GM19463 (cell line): Measurements from ENCODE around the gene CDC42EP3.

ENCODE experiments used
- ATAC-seq: cut with Tn5 transposase; IDR thresholded peaks from one replicate; pipeline ENCODE4 v1.9.1; 2021; ENCODE audit warnings: mild to moderate bottlenecking, moderate library complexity; ENCODE audit not compliant: unreplicated experiment

Gene CDC42EP3

GRCh38 chr2:37671009-37671815 is at the start of gene CDC42EP3:
CDC42EP3 (minus strand) TSS chr2:37671642; CDS start chr2:37646587, 25,055 bp downstream.
- peak; percentile 58 for ATAC-seq

GRCh38 chr2:37721201-37721560 is 49.7 kb upstream of the CDC42EP3 start:
- no peak for ATAC-seq

- ATAC-seq, result no peak
Observed at GRCh38 chr2:37720533-37721200, 49.2 kb upstream of the CDC42EP3 start.

GRCh38 chr2:37718515-37719161 is 47.2 kb upstream of the CDC42EP3 start:
- no peak for ATAC-seq

GRCh38 chr2:37713258-37713700 is 41.8 kb upstream of the CDC42EP3 start:
- ATAC-seq, result no peak

- ATAC-seq, result no peak
Observed at GRCh38 chr2:37711831-37712230, 40.4 kb upstream of the CDC42EP3 start.

- peak; percentile 67 for ATAC-seq
Observed at GRCh38 chr2:37711308-37711731, 39.9 kb upstream of the CDC42EP3 start.

- ATAC-seq, result no peak
Observed at GRCh38 chr2:37709111-37709510, 37.7 kb upstream of the CDC42EP3 start.

GRCh38 chr2:37708146-37708545 is 36.7 kb upstream of the CDC42EP3 start:
- ATAC-seq, result no peak

- no peak for ATAC-seq
Observed at GRCh38 chr2:37707393-37707792, 36.0 kb upstream of the CDC42EP3 start.

GRCh38 chr2:37706334-37707183 is 35.1 kb upstream of the CDC42EP3 start:
- ATAC-seq, result no peak

- ATAC-seq, result no peak
Observed at GRCh38 chr2:37705191-37705590, 33.7 kb upstream of the CDC42EP3 start.

GRCh38 chr2:37698931-37699481 is 27.6 kb upstream of the CDC42EP3 start:
- ATAC-seq, result no peak

GRCh38 chr2:37695336-37695735 is 23.9 kb upstream of the CDC42EP3 start:
- ATAC-seq, result no peak

- no peak for ATAC-seq
Observed at GRCh38 chr2:37692711-37693110, 21.3 kb upstream of the CDC42EP3 start.

GRCh38 chr2:37689751-37690150 is 18.3 kb upstream of the CDC42EP3 start:
- ATAC-seq, result no peak

- no peak for ATAC-seq
Observed at GRCh38 chr2:37688771-37689468, 17.5 kb upstream of the CDC42EP3 start.

- no peak for ATAC-seq
Observed at GRCh38 chr2:37686792-37687526, 15.5 kb upstream of the CDC42EP3 start.

- ATAC-seq, result no peak
Observed at GRCh38 chr2:37684809-37685208, 13.4 kb upstream of the CDC42EP3 start.
